Urothelium cell line (cell line): ENCODE data around the gene BRINP1.
A peak's percentile ranks its signal among the peaks of the same experiment; 100 is the strongest.
"Not testable (repeated sequence)": the region's sequence is repeated elsewhere in the genome, so short reads cannot be mapped to it uniquely, and the experiment has no call there.

Experiments
- DNase-seq: peaks from one replicate; pipeline ENCODE4 v3.0.0; 2011; ENCODE audit warnings: low spot score, mixed read lengths
- FAIRE-seq: peaks from 2 replicates; lab custom pipeline; 2011; peaks lifted over from hg19 to GRCh38; lab: Jason Lieb, UNC

Gene BRINP1

DNA sequence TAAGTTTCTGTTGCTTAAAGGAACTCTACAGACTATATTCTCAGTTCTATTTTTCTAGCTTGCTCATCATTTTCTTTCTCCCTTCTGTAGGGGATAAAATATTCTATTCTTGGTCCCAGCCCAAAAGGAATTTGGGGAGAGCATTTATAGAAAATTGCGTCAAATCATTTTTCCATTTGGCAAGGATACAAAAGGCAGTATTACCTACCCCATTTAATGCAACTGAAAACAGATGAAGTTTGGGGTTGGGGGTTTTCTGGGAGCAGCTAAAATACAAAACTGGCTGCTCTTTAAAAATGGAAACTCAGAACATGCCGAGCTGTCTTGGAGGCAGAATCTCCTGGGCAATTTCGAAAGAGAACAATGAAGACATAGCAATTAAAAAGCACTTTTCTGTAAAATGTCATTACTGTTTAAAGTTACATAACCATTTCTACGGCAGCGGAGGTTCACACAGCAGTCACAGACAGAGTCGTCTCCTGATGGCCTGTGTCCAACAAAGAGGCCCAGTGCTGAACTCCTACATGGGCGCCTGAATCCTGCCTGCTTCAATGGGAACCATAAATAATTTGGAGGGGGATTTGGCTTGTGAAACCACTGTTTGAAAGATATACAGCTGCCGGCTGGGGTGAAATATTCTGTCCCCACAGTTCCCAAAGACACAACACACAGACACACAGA is 152.4 kb downstream of the BRINP1 start:
- FAIRE-seq (no peak), DNase-seq (peak; percentile 4)

DNA sequence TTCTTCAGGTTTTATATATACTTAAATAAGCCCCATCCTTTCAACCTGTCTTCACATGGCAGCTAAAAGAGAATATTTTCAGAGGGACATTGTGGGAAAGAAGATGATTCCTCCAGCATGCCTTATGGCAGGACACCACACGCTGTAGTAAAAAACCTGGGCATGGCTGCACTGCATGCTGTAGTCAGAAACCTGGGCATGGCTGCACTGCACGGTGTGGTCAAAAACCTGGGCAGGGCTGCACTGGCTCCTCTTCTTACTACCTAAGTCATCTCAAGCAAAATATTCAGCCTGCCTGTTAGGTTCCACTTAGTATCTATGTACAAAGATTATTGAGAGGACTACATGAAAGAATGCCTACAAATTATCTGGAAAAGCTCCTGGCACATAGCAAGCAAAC is 153.6 kb downstream of the BRINP1 start:
- no peak for FAIRE-seq

DNA sequence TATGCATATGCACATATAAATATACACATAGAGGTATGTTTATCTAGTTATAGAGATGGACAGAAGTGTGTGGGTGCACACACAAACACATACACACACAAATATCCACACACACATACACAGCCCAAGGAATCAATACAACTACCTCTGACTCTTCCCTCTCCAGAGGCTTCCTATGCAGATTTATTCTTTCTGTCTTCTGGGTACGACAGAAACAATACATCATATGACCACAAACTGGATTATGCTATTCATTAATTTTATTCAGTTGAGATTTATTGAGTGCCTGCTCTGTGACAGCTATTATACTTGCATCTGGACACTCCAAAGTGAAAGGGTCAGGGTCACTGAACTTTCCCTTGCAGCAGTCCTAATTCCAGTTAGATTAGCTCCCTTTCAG is 155.8 kb downstream of the BRINP1 start:
- DNase-seq (no peak), FAIRE-seq (no peak)

More for the DNA sequence above, 153.6 kb downstream of the BRINP1 start:
- no peak for DNase-seq

DNA sequence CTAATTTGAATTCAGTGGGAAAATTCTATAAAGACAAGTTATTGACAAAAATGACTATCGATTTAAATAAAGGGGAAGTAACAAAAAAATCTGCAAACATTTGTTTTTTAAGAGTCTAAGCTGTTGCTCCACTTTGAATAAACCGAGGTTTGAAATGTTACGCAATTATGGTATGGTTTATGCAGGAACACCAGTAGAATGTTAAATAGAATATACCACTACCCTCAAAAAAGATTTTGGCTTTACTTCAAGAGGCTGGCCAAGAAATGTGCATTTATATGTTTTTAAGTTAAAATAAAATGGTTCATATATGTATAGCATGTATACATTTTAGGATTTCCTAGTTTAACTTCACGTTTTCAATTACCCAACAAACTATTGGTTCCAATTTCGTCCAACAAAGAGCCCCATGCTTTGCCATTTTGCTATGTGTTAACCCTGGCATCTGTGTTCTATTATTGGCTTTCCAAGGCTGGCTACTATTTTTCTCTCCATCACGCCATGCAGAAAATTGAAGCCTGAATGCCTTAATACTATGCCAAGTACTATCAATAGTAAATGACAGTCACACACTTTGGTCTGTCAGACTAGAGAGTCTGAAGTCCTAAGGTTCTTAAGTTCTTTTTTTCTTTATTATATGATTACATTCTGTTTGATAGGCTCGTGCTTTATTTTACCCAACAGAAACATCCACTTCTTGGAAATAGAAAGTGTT is 171.2 kb downstream of the BRINP1 start:
- DNase-seq (no peak), FAIRE-seq (no peak)

DNA sequence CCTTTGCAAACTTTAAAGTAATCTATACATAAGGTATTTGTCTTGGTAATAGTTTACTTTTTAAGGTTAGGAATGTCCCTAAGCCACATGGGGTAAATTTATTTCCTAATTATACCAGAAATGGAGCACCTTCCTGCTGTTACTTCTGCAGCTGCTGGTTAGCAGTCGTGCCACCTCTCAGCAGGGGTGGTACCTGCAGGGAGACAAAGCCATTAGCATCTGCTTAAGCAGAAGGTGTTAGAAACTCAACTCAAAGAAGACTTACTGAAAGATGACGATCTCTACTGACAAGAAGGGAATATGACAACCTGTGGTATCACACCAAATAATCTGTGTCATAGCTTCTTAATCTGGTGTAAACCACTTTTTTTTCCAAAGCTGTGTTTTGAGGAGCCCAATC is 173.7 kb downstream of the BRINP1 start:
- DNase-seq (no peak), FAIRE-seq (no peak)

DNA sequence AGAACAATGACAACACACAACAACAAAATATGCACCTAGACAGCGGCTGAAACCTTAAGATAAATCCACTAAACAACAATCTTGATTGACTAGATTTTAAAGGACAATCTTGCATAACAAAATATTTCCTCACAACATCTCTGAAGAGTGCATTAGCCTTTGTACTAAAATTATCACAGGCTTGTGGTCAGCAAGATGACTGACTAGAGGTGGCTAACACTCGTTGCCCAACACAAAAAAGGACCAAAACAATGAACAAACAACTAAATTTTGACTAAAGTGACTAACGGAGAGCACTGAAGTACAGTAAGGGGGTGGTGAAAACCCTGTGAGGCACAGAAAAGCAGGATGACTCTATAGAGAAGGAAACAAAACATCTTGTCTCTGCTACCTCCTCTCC is 183.9 kb downstream of the BRINP1 start:
- DNase-seq (no peak), FAIRE-seq (no peak)

DNA sequence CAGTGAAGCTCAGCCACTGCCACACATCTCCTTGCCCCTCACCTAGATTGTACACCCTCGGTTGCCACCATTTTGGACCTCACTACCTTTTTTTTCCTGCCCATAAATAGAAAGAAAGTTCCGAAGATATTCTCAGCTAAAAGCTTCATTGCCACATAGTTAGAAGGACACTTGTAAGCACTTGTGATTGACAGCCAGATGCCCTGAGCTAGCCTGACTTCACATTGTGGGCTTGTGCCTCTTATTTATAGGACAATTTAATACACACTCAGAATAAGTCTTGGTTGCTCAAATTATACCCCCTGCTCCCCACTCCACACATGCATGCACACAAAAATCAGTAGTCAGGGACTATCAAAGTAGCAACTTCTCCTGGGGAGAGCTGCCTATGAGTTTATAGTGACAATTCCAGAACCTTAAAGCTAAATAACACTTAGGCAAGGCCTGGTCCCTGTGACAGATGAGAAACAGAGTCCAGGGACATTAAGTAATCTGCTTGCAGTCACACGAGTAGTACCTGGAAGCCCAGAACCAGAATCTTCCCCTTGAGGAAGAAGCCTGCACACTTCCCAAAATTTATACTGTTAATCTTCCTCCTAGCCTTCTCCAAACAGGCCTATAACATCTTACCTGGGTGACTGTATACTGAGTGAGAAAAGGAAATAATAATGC is 184.8 kb downstream of the BRINP1 start:
- DNase-seq (no peak), FAIRE-seq (no peak)

DNA sequence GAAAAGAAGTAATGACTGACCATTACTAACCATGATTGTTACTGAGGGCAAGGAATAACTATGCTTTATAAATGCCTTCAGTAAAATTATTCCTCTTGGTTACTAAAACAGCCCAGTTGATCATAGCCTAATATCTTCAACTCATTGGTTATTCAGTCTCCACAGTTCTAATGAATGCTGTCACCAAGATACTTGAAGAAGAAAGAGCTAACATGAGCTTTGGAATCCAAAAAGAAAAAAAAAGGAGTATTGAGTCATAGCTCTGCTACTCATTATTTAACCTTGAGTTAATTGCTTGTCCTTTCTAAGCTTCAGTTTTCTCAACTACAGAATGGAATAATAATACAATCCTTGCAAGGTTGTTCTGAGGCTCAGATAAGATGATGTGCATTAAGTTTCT is 187.7 kb downstream of the BRINP1 start:
- no peak for FAIRE-seq
- DNase-seq, result no peak

DNA sequence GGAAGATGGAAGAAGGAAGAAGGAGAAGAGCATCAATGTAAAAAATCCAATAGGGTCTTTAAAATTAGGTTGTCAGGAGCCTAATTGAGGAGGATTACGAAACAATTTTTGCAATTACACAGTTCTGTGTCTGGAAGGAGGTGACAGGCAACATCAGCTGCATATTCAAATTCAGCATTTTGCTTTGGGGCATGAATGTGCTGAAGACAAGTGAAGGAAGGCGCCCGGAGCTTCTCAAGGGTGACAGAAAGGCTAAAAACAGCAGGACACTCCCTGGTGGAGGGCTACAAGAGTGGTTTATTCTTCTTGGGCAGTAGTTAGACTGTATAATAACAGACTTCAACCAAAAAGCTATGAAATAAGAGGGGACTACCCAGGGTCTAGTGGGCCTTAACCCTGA is 188.3 kb downstream of the BRINP1 start:
- FAIRE-seq (no peak), DNase-seq (no peak)

DNA sequence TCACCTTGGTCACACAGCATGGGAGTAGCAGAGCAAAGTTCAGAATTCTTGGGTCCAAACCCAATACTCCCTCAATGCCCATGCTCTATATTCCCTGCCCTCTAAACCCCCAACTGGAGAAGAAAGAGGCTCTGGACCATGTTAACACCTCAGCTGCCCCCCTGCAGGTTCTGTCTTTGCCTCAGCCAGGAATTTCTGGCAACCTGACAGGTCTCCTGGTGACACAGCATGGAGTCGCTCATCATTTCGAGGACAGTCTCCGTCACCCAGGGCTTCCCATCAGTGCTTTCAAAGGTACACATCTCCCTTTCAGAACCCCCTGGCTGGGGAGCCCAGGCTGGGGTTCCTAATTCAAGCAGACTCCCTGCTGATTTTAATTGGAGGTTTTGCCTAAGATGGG is 189.5 kb downstream of the BRINP1 start:
- FAIRE-seq, result no peak

DNA sequence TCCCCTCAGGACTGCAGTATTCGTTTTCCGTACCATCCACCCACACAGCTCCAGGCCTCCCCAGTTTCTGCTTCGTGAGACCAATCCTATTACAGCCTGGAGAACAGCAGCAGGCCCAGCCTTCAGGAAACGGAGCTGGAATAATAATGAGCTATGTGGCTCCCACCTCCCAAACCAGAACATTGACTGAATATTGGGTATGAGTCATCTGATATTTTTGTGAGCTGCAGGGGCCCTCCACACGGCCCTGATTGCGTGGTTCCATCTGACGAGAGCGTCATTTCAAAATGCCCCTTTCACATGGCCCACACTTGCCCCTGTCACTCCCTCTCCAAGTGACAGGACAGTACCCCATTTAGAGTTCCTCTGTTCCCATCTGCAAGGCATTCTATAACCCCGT is 192.0 kb downstream of the BRINP1 start:
- DNase-seq (no peak), FAIRE-seq (no peak)

More for the DNA sequence above, 189.5 kb downstream of the BRINP1 start:
- no peak for DNase-seq

DNA sequence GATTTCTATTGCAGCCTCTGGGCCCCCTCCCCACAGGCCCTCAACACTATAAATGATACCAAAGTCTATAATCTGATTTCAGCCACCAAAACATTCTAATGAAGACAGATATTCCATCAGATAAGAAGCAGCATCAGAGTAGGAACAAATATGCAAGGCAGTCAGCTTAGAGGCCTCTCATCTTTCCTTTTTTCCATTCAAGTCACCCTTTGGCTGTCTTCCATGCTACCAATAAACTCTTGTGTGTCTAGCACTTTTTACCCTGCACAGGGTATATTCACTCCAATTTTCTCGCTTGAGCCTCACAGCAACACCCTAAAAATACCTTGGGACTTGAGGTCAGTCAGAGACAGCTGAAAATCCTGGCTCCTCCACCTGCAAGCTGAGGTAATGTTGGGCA is 193.7 kb downstream of the BRINP1 start:
- FAIRE-seq, result no peak
- no peak for DNase-seq

DNA sequence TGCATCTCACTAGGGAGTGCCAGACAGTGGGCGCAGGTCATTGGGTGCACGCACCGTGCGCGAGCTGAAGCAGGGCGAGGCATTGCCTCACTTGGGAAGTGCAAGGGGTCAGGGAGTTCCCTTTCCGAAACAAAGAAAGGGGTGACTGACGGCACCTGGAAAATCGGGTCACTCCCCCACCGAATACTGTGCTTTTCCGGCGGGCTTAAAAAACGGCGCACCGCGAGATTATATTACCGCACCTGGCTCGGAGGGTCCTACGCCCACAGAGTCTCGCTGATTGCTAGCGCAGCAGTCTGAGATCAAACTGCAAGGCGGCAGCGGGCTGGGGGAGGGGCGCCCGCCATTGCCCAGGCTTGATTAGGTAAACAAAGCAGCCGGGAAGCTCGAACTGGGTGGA is 200.0 kb downstream of the BRINP1 start:
- DNase-seq, FAIRE-seq: not testable (repeated sequence)

DNA sequence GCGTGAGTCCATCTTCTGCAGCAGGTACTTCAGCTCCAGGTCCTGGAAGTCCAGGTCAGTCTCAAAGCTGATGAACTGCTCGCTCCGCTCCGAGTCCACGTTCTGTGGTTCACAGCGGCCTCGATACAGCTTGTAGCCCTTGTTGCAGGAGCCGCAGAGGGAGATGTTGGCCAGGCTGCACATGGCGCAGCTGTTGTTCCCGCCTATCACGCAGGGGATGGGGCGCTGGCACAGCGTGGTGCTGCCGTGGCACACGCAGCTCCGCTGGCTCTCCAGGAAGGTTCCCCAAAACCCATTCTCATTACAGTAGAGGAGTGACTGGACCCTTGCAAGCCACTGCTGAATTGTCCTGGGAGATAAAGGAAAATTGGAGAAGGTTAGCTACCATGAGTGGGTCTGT is 201.4 kb downstream of the BRINP1 start:
- DNase-seq, result no peak
- no peak for FAIRE-seq

DNA sequence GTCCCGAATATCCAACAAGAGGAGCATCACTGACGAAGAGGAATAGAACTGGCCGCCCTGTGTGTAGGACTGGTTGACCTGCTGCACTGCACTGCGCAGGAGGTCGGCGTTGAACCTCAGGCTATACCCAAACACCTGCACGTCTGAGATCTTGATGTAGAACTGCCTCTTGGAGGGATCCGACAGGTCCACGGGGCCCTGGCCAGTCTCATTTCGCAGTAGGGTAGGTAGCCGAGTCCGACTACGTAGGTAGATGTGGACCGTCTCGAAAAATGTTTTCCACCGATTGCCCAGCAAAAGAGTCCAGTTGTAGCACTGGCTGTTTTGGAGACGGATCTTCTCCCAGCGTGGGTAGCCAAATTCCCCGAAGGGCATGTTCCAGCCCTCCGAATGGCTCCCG is 202.0 kb downstream of the BRINP1 start:
- FAIRE-seq (no peak), DNase-seq (no peak)

DNA sequence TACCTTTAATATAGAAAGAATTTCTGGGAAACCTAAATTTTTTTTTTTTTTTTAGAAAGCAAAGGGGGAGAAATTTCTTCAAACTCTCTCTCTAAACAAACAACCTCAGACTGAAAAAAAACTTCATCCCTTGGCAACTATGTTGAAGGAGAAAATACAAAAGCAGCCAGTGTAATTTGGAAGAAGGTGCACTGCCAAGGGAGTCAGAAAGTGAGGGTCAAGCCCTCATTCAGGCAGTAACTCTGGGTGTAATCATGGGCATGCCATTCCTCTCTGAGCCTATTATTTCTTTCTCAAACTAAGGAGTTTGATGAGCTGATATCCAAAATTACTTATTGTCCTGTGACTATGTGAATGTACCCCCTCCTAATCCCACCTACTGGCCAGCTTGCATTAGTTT is 203.1 kb downstream of the BRINP1 start:
- no peak for FAIRE-seq
- no peak for DNase-seq

DNA sequence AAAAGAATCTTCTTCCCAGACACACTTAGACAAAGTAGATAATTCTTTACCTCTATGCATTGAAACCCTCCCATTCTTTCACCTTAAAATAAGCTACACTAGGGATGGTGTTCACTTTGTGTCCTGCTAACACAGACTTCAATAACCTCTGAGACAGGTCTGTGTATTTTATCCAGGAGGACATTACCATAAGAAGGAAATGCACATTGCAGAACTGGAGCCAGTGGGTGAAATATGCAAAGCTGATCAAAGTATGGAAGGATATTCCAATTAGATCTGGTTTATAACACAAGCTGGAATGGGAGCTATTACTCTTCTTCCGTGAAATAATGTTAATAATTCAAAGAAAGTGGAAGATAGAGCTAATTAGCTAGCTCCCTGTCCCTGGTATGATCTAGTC is 204.1 kb downstream of the BRINP1 start:
- no peak for FAIRE-seq

DNA sequence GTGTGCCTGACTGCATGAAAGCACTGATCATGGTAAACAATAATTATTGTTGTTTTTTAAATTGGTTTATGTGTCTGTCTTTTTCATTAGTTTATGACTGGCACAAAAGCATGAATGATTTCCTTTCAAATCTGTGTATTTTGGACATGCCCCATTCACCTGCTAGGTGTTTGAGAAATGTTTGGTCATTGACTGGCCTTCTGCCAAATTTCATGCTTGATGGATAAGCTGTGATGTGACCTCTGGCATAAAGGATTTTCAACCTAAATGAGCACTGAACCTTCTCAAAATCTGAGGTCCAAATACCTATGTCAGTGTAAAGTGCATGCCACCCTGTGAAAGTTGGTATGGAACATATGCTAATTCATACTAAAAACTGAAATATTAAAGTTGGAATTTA is 204.5 kb downstream of the BRINP1 start:
- FAIRE-seq (no peak), DNase-seq (no peak)

More for the DNA sequence above, 204.1 kb downstream of the BRINP1 start:
- DNase-seq, result no peak

DNA sequence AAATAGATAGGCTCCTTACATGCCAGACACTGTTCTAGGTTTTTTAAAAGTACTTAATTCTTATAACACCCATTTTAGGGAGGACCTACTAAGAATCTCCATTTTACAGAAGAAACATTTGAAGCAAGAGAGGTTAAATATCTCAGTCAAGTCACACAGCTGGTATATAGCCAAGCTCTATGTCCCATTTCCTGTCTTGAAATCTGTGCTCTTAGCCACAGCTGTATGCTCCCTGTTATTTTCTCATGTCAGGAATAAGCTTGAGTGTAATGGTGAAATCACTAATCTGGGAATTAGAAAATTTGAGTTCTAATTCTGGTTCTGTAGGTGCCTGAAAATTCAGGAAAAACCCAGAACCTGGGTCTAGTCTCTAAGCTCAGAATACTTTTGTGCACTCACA is 208.7 kb downstream of the BRINP1 start:
- FAIRE-seq (no peak), DNase-seq (no peak)

DNA sequence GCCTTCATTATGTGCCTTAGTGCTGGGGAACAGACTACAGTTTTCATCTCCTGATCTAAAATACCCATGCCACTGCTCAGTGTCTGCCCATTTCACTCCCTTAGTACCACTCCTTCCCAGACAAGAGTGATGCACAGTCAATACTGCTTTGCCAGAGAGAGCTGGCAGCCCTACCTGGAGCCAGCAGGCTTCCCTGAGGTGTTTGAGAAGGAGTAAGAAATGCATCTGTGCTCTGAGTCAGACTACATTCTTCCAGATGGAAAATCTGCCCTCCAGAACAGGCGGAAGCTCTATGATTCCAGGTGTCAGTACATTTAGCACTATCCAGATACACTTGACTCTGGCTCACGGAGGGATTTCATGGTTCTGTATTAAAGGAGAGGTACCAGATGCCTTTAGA is 209.8 kb downstream of the BRINP1 start:
- FAIRE-seq (no peak), DNase-seq (no peak)

DNA sequence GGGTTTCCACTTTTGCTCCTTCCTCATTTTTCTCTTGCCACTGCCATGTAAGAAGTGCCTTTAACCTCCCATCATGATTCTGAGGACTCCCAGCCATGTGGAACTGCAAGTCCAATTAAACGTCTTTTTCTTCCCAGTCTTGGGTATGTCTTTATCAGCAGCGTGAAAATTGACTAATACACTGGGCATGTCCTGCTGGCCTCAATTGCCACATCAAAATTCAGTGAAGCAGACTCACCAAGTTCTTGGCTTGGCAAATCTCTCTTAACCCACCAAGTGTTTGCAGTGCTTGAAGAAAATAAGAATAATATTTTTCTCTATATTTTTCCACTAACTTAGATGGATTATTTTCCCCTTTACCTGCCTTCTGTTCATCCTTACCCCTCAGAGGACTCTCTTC is 212.0 kb downstream of the BRINP1 start:
- no peak for DNase-seq
- FAIRE-seq, result no peak

DNA sequence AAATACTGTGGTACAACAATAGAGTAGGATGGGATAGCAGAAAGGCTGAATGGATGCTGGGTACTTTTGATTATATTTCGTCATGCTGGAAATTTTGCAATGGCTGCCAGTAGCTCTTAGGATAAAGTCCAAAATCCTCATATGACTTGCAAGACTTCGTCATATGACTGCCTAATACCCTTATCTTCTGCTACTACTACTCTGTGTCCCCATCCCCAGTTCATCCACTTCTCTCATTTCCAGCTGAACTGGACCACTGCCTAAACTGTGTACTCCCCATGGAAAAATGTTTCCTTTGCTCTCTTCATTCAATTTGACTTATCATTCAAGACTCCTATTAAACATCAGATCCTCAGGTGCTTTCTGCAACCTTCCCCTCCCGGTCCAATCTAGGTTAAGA is 212.9 kb downstream of the BRINP1 start:
- DNase-seq (no peak), FAIRE-seq (no peak)
